SW 1271 (cell line): Measurements from ENCODE around the gene PAH.

ENCODE experiments used
- DNase-seq, 2 experiments: peaks; one replicate each; lab custom pipeline; 2025; lab: John Stamatoyannopoulos, UW

Gene PAH

GRCh38 chr12:102917026-102917787 is at the start of gene PAH:
Gene PAH (minus strand): TSS chr12:102917244. CDS start chr12:102917130, 114 bp downstream.
- no peak for DNase-seq

GRCh38 chr12:102966200-102966863 is 49.3 kb upstream of the PAH start:
- DNase-seq: no peak

GRCh38 chr12:102965281-102966155 is 48.5 kb upstream of the PAH start:
- no peak for DNase-seq

- DNase-seq: no peak
Observed at GRCh38 chr12:102964872-102965271, 47.8 kb upstream of the PAH start.

- no peak for DNase-seq
Observed at GRCh38 chr12:102963796-102964195, 46.8 kb upstream of the PAH start.

GRCh38 chr12:102962986-102963385 is 45.9 kb upstream of the PAH start:
- no peak for DNase-seq

- no peak for DNase-seq
Observed at GRCh38 chr12:102962532-102962931, 45.5 kb upstream of the PAH start.

- DNase-seq: no peak
Observed at GRCh38 chr12:102961466-102961855, 44.4 kb upstream of the PAH start.

- DNase-seq: no peak
Observed at GRCh38 chr12:102960766-102961465, 43.9 kb upstream of the PAH start.

GRCh38 chr12:102959391-102959790 is 42.3 kb upstream of the PAH start:
- no peak for DNase-seq

- no peak for DNase-seq
Observed at GRCh38 chr12:102958830-102959176, 41.8 kb upstream of the PAH start.

GRCh38 chr12:102958073-102958829 is 41.2 kb upstream of the PAH start:
- no peak for DNase-seq

GRCh38 chr12:102957339-102958050 is 40.5 kb upstream of the PAH start, which contains the start of gene ASCL1:
Gene ASCL1 (plus strand): TSS chr12:102957674. CDS start chr12:102958245, 571 bp downstream.
- DNase-seq: peak in 1 of 2 experiments; percentile 22

GRCh38 chr12:102956738-102957327 is 39.8 kb upstream of the PAH start:
- DNase-seq: no peak

GRCh38 chr12:102955926-102956737 is 39.1 kb upstream of the PAH start:
- no peak for DNase-seq

- DNase-seq: no peak
Observed at GRCh38 chr12:102954134-102954533, 37.1 kb upstream of the PAH start.

GRCh38 chr12:102953221-102953620 is 36.2 kb upstream of the PAH start:
- no peak for DNase-seq

- DNase-seq: no peak
Observed at GRCh38 chr12:102951841-102952240, 34.8 kb upstream of the PAH start.

- DNase-seq: no peak
Observed at GRCh38 chr12:102950950-102951619, 34.0 kb upstream of the PAH start.
